ENCODE measurements around the gene RNU1-4.
"Not testable (repeated sequence)": the region's sequence is repeated elsewhere in the genome, so short reads cannot be mapped to it uniquely, and the experiment has no call there.

RNU1-4 gene

GRCh38 chr1:16708704-16709103 lies 31.6 kb upstream of the RNU1-4 start:
- not testable (repeated sequence) for DNase-seq (ENCODE audit: low read depth)

- not testable (repeated sequence) for DNase-seq (ENCODE audit: low read depth)
Observed at GRCh38 chr1:16709659-16710087, 30.6 kb upstream of the RNU1-4 start.

GRCh38 chr1:16710618-16711017 lies 29.7 kb upstream of the RNU1-4 start:
- DNase-seq (ENCODE audit: low read depth): not testable (repeated sequence)

- DNase-seq (ENCODE audit: low read depth): not testable (repeated sequence)
Observed at GRCh38 chr1:16712131-16712530, 28.2 kb upstream of the RNU1-4 start.

- not testable (repeated sequence) for DNase-seq (ENCODE audit: low read depth)
Observed at GRCh38 chr1:16712582-16712981, 27.7 kb upstream of the RNU1-4 start.

- not testable (repeated sequence) for DNase-seq (ENCODE audit: low read depth)
Observed at GRCh38 chr1:16712984-16713383, 27.3 kb upstream of the RNU1-4 start.

- DNase-seq (ENCODE audit: low read depth): not testable (repeated sequence)
Observed at GRCh38 chr1:16713480-16713879, 26.8 kb upstream of the RNU1-4 start.

GRCh38 chr1:16716691-16717335 lies 23.5 kb upstream of the RNU1-4 start:
- no peak for DNase-seq (ENCODE audit: low read depth)

GRCh38 chr1:16717336-16718098 lies 22.8 kb upstream of the RNU1-4 start:
- no peak for DNase-seq (ENCODE audit: low read depth)

GRCh38 chr1:16718099-16718907 lies 22.0 kb upstream of the RNU1-4 start:
- DNase-seq (ENCODE audit: low read depth): not testable (repeated sequence)

- DNase-seq (ENCODE audit: low read depth): no peak
Observed at GRCh38 chr1:16718908-16719533, 21.3 kb upstream of the RNU1-4 start.

GRCh38 chr1:16719571-16720350 lies 20.6 kb upstream of the RNU1-4 start:
- no peak for DNase-seq (ENCODE audit: low read depth)

GRCh38 chr1:16720351-16721223 lies 19.7 kb upstream of the RNU1-4 start:
- DNase-seq (ENCODE audit: low read depth): no peak

GRCh38 chr1:16721871-16722641 lies 18.3 kb upstream of the RNU1-4 start:
- DNase-seq (ENCODE audit: low read depth): no peak

- no peak for DNase-seq (ENCODE audit: low read depth)
Observed at GRCh38 chr1:16724718-16725438, 15.4 kb upstream of the RNU1-4 start.

GRCh38 chr1:16725439-16726245 lies 14.7 kb upstream of the RNU1-4 start:
- DNase-seq (ENCODE audit: low read depth): not testable (repeated sequence)

- DNase-seq (ENCODE audit: low read depth): peak; percentile 2
Observed at GRCh38 chr1:16727190-16728111, 12.9 kb upstream of the RNU1-4 start.
